SJSA1 (cell line): ENCODE results near the gene SLC25A21. TPM values are rescaled to one million over a fixed set of nuclear protein-coding genes. Genes with fewer than 3 reads are reported as not detected.
"Not testable (repeated sequence)": the region's sequence is repeated elsewhere in the genome, so short reads cannot be mapped to it uniquely, and the experiment has no call there.

ENCODE experiments used
- DNase-seq, 2 experiments: peaks; one replicate each; pipeline ENCODE4 v3.0.0-alpha.2; 2015 to 2020; ENCODE audit warnings: low spot score in 2 of 2, low read depth in 1 of 2
- H3K27ac ChIP-seq: fragments of 250-450 bp; sonication (Bioruptor Pico); 2 replicates; pipeline ENCODE4 v1.5.1; 2020; ENCODE audit warnings: mild to moderate bottlenecking, moderate library complexity
- H3K27me3 ChIP-seq: fragments of 250-450 bp; sonication (Bioruptor Pico); replicated peaks from 2 replicates; pipeline ENCODE4 v1.5.1; 2020; ENCODE audit warnings: mild to moderate bottlenecking, moderate library complexity
- H3K36me3 ChIP-seq: fragments of 250-450 bp; sonication (Bioruptor Pico); 2 replicates; pipeline ENCODE4 v1.5.1; 2020; ENCODE audit warnings: mild to moderate bottlenecking
- H3K4me1 ChIP-seq: fragments of 250-450 bp; sonication (Bioruptor Pico); replicated peaks from 2 replicates; pipeline ENCODE4 v1.6.1; 2021; ENCODE audit warnings: mild to moderate bottlenecking
- H3K4me3 ChIP-seq: fragments of 250-450 bp; sonication (Bioruptor Pico); 2 replicates; pipeline ENCODE4 v1.5.1; 2020; ENCODE audit warnings: mild to moderate bottlenecking
- H3K9me3 ChIP-seq: fragments of 250-450 bp; sonication (Bioruptor Pico); replicated peaks from 2 replicates; pipeline ENCODE4 v1.5.1; 2020; ENCODE audit warnings: mild to moderate bottlenecking
- total RNA-seq: library from RNA; depleted of rRNA; stranded (reverse); fragments of >200 nt; shearing (Covaris generic); gene quantifications from 2 replicates; pipeline ENCODE4 v1.2.3, GENCODE V29; 2014

The SLC25A21 gene
- total RNA-seq, 1 experiment from 2014 or later, result 2.6 TPM

- Histone ChIP-seq H3K4me3 (no peak overlapping the region), H3K4me1 (no peaks in the 10 kb centered on the region), H3K9me3 (no peaks in the 10 kb centered on the region), H3K27ac (no peak overlapping the region), H3K36me3 (no peaks in the 10 kb centered on the region), H3K27me3 (no peaks in the 10 kb centered on the region; the same call in 1 of the 2 replicates)
- no peak for DNase-seq
Observed at GRCh38 chr14:36870776-36871175, 301.6 kb downstream of the SLC25A21 start.

DNA sequence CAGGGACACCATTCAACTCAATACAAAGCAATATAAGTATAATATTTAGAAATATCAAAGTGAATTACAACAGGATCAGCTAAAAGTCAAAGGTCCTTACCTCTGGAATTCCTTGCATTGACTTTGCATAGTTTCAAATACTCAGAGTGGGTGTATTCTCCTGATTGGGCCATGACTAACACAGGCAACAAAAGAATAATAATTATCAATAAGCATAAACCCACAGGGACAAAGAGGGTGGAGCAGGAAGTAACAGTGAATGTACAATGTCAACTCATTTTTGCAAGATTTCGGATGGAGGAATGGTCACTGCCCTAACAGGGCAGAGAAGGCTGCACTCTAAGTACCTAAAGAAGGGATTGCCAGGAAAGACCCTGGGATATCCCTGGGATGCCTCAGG, 303.3 kb downstream of the SLC25A21 start:
- Histone ChIP-seq H3K36me3 (no peaks in the 10 kb centered on the region), H3K9me3 (no peaks in the 10 kb centered on the region), H3K4me3 (no peak overlapping the region), H3K27ac (no peak overlapping the region), H3K4me1 (no peaks in the 10 kb centered on the region), H3K27me3 (no peaks in the 10 kb centered on the region; the same call in 1 of the 2 replicates)
- DNase-seq, result no peak

GRCh38 chr14:36866867-36867266, 305.5 kb downstream of the SLC25A21 start:
- no peak for DNase-seq
- no peak overlapping the region for H3K4me3 ChIP-seq

GRCh38 chr14:36863271-36863670, 309.1 kb downstream of the SLC25A21 start:
- Histone ChIP-seq H3K27me3 (no peaks in the 10 kb centered on the region; the same call in 1 of the 2 replicates), H3K36me3 (no peaks in the 10 kb centered on the region), H3K27ac (no peak overlapping the region), H3K9me3 (no peaks in the 10 kb centered on the region), H3K4me3 (no peak overlapping the region), H3K4me1 (no peaks in the 10 kb centered on the region)
- no peak for DNase-seq

More at GRCh38 chr14:36866867-36867266, 305.5 kb downstream of the SLC25A21 start:
- H3K27ac ChIP-seq, result no peak overlapping the region
- no peaks in the 10 kb centered on the region for H3K36me3 ChIP-seq
- no peaks in the 10 kb centered on the region; the same call in 1 of the 2 replicates for H3K27me3 ChIP-seq
- no peaks in the 10 kb centered on the region for H3K9me3 ChIP-seq
- H3K4me1 ChIP-seq, result no peaks in the 10 kb centered on the region

GRCh38 chr14:36862237-36862636, 310.2 kb downstream of the SLC25A21 start:
- H3K27me3 ChIP-seq, DNase-seq, H3K4me3 ChIP-seq, H3K36me3 ChIP-seq, H3K4me1 ChIP-seq, H3K9me3 ChIP-seq, H3K27ac ChIP-seq: not testable (repeated sequence)

- Histone ChIP-seq H3K27ac (no peak overlapping the region), H3K4me3 (no peak overlapping the region), H3K4me1 (no peaks in the 10 kb centered on the region), H3K27me3 (peaks cover 5% of the 10 kb centered on the region), H3K36me3 (no peaks in the 10 kb centered on the region), H3K9me3 (no peaks in the 10 kb centered on the region)
- DNase-seq, result no peak
Observed at GRCh38 chr14:36860831-36861230, 311.6 kb downstream of the SLC25A21 start.

DNA sequence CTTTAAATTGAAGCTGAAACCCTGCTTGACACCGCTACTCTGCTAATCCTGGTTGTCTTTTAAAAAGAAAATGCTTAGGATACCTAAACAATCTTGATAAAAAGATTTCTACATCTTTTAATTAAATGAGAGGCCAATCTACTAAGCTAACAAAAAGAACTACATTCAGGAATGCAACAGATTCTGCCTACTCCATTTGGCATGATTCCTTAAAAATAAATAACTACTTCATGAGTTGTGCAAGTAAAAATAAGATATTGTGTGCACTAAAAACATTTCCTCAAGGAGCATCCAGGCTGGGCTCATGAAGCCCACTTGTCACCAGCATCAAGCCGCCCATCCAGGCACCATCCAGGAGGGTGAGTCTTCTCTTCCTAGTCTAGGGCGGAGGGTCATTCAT, 313.3 kb downstream of the SLC25A21 start:
- no peaks in the 10 kb centered on the region for H3K4me1 ChIP-seq
- no peak overlapping the region for H3K27ac ChIP-seq
- H3K36me3 ChIP-seq, result no peaks in the 10 kb centered on the region
- DNase-seq, result no peak
- H3K9me3 ChIP-seq, result no peaks in the 10 kb centered on the region
- peaks cover 5% of the 10 kb centered on the region for H3K27me3 ChIP-seq
- no peak overlapping the region for H3K4me3 ChIP-seq

DNA sequence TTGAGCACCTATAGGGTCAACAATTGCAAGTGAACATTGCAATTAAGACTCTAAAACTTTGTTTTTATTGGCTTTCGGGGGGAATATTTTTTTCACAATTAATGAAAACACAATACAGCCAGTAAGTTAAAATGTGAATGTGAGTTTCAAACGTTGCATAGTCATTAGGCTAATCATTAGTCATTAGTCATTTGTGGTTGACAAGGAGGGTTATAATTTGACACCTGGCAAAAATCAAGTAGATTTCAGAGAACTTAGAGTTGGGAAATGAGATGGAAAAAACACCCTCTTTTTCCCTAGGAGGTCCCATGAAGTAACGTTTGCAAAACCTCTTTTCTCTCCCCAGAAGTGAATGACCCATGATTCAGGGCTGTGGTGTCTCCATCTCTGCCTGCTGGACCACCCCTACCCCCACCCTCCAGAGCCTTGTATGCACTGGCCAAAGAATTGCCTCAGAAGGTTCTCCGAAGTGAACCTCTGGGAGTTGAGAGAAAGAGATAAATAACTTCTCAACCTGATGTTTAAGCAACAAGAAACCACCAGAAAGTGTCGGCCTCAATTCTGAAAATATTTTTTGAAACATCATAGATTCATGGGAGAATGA, 314.5 kb downstream of the SLC25A21 start:
- Histone ChIP-seq H3K4me3 (no peak overlapping the region), H3K4me1 (no peaks in the 10 kb centered on the region), H3K36me3 (no peaks in the 10 kb centered on the region), H3K9me3 (no peaks in the 10 kb centered on the region), H3K27ac (no peak overlapping the region), H3K27me3 (peaks cover 5% of the 10 kb centered on the region)
- DNase-seq, result no peak

- peaks cover 5% of the 10 kb centered on the region for H3K27me3 ChIP-seq
- H3K4me1 ChIP-seq, result no peaks in the 10 kb centered on the region
- no peak overlapping the region for H3K4me3 ChIP-seq
- H3K36me3 ChIP-seq, result no peaks in the 10 kb centered on the region
- no peaks in the 10 kb centered on the region for H3K9me3 ChIP-seq
- DNase-seq, result no peak
- no peak overlapping the region for H3K27ac ChIP-seq
Observed at GRCh38 chr14:36857136-36857535, 315.3 kb downstream of the SLC25A21 start.

GRCh38 chr14:36856095-36856878, 316.1 kb downstream of the SLC25A21 start:
- Histone ChIP-seq H3K36me3 (no peaks in the 10 kb centered on the region), H3K27ac (no peak overlapping the region), H3K4me1 (no peaks in the 10 kb centered on the region), H3K9me3 (no peaks in the 10 kb centered on the region), H3K4me3 (no peak overlapping the region), H3K27me3 (peaks cover 8% of the 10 kb centered on the region)
- DNase-seq, result no peak

- Histone ChIP-seq H3K27me3 (peaks cover 8% of the 10 kb centered on the region), H3K4me3 (no peak overlapping the region), H3K4me1 (no peaks in the 10 kb centered on the region), H3K27ac (no peak overlapping the region), H3K36me3 (no peaks in the 10 kb centered on the region), H3K9me3 (no peaks in the 10 kb centered on the region)
- no peak for DNase-seq
Observed at GRCh38 chr14:36855396-36855795, 317.0 kb downstream of the SLC25A21 start.

GRCh38 chr14:36852981-36853691, 319.3 kb downstream of the SLC25A21 start:
- Histone ChIP-seq H3K27me3 (peaks cover 8% of the 10 kb centered on the region), H3K4me1 (no peaks in the 10 kb centered on the region)

GRCh38 chr14:36848213-36848612, 324.2 kb downstream of the SLC25A21 start:
- no peaks in the 10 kb centered on the region for H3K36me3 ChIP-seq
- no peak for DNase-seq
- no peak overlapping the region for H3K27ac ChIP-seq
- H3K27me3 ChIP-seq, result 0 out of 2 replicates have a peak, but pooled peaks cover 3% of the 10 kb centered on the region
- no peaks in the 10 kb centered on the region for H3K9me3 ChIP-seq
- H3K4me3 ChIP-seq, result no peak overlapping the region
- no peaks in the 10 kb centered on the region for H3K4me1 ChIP-seq

More at GRCh38 chr14:36852981-36853691, 319.3 kb downstream of the SLC25A21 start:
- DNase-seq, result no peak
- Histone ChIP-seq H3K4me3 (no peak overlapping the region), H3K9me3 (no peaks in the 10 kb centered on the region), H3K27ac (no peak overlapping the region), H3K36me3 (no peaks in the 10 kb centered on the region)

- Histone ChIP-seq H3K36me3 (no peaks in the 10 kb centered on the region), H3K27me3 (0 out of 2 replicates have a peak, but pooled peaks cover 3% of the 10 kb centered on the region), H3K4me3 (no peak overlapping the region), H3K9me3 (no peaks in the 10 kb centered on the region), H3K4me1 (no peaks in the 10 kb centered on the region), H3K27ac (no peak overlapping the region)
- no peak for DNase-seq
Observed at GRCh38 chr14:36847366-36847765, 325.0 kb downstream of the SLC25A21 start.
